Choroid plexus epithelial cell (primary cell): ENCODE measurements around the gene CDH2.
A peak's percentile ranks its signal among the peaks of the same experiment; 100 is the strongest.

Experiments used
- DNase-seq: peaks from one replicate; pipeline ENCODE4 v3.0.0-alpha.2; 2010; ENCODE audit warnings: low read depth
- H3K4me3 ChIP-seq: 2 replicates; pipeline ENCODE4 v1.5.1; 2011; ENCODE audit warnings: low read depth, mild to moderate bottlenecking, control low read depth, low read length, moderate library complexity
- TF ChIP-seq, protein P1 (sequence below): conservative IDR thresholded peaks from 2 replicates; pipeline ENCODE4 v1.5.1; 2011; ENCODE audit warnings: low read depth, mild to moderate bottlenecking, control low read depth, inconsistent platforms, low read length, moderate library complexity

The CDH2 gene

DNA sequence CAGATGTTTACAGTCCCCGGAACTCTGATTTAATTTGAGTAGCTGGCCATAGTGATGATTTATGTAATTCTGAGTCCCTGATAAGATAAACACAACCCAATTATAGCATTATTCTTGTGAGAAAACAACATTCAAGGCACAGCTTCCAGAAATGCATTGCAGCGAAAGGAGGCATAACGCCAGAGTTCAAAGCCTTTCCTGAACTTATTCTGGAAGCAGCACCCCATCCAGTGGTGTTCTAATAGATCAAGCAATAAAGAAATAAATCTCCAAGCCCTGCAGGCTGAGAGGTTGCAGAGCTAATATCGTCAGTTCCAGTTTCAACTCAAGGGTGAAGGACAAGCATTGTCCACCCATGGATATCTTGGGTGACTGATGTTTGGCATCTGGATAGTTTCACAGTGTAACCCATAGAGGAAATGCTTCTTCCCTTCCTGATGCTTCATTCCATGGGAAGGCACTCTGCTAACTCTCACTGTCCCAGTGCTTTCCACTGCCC is 18.8 kb downstream of the CDH2 start:
- TF ChIP-seq, protein P1, sequence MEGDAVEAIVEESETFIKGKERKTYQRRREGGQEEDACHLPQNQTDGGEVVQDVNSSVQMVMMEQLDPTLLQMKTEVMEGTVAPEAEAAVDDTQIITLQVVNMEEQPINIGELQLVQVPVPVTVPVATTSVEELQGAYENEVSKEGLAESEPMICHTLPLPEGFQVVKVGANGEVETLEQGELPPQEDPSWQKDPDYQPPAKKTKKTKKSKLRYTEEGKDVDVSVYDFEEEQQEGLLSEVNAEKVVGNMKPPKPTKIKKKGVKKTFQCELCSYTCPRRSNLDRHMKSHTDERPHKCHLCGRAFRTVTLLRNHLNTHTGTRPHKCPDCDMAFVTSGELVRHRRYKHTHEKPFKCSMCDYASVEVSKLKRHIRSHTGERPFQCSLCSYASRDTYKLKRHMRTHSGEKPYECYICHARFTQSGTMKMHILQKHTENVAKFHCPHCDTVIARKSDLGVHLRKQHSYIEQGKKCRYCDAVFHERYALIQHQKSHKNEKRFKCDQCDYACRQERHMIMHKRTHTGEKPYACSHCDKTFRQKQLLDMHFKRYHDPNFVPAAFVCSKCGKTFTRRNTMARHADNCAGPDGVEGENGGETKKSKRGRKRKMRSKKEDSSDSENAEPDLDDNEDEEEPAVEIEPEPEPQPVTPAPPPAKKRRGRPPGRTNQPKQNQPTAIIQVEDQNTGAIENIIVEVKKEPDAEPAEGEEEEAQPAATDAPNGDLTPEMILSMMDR, result peak; percentile 36
- peak overlapping the region; percentile 27 for H3K4me3 ChIP-seq

DNA sequence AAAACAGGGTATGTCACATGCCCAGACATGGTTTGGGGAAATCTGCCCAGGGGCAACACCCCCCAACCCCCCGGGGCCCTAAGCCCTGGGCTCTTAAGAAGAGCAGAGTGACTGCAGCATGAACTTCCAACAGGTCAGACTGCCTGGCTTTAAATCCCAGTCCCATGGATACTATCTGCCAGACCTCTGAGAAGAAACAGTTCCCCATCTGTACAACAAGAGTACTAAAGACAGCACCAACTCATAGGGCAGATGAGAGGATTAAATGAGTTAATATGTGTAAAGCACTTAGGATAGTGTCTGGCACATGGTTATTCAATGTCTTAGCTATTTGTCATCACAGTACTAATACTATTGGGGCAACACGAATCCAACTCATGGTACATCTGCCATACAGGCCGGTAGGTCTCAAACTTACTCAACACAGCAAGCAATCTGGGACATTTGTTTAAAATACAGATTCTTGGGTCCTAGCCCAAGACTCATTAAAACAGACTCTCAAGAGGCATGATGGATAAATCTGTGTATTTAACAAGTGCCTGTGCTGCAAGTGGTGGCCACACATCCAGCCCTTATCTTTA is 23.4 kb downstream of the CDH2 start:
- no peak for DNase-seq
- TF ChIP-seq, protein P1, result no peak

More for the DNA sequence above, 18.8 kb downstream of the CDH2 start:
- DNase-seq, result peak; percentile 61

DNA sequence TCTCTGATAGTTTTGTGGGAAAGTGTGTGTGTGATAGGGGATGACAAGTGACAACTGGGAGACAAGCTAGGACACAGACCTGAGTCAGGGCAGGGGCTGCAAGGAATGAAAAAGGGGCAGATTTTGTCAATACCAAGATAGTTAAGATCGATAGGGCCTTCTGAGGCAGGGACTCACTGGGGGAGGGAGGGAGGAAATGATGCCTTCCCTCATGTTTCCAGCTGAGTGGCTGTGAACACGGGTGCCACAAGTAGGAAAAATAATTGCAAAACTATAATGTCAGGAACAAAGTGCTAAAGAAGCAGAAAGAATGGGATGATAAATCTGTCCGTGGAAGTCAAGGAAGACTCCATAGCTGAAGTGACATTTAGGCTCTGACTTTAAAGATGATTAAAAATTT is 24.2 kb downstream of the CDH2 start:
- TF ChIP-seq, protein P1, result no peak
- no peak overlapping the region for H3K4me3 ChIP-seq
- no peak for DNase-seq

More for the DNA sequence above, 23.4 kb downstream of the CDH2 start:
- no peak overlapping the region for H3K4me3 ChIP-seq

DNA sequence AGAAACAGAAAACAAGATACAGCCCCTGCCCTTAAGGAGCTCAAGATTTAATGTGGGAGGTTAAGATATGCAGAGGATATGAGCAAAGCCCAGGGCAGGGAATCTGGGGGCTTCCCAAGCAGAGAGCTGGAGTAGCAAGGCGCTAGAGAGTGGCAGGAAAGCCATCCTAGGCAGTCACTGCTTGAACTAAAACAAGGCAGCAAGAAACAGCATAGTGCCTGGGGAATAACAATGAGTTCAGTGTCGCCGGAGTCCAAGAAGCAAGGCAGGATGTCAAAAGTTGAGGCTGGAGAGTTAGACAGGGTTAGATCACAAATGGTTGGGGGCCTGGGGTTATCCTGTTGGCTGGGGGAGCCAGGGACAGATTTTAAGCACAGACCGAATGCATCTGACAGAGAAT is 24.6 kb downstream of the CDH2 start:
- no peak for DNase-seq
- TF ChIP-seq, protein P1, result no peak
- no peak overlapping the region for H3K4me3 ChIP-seq

DNA sequence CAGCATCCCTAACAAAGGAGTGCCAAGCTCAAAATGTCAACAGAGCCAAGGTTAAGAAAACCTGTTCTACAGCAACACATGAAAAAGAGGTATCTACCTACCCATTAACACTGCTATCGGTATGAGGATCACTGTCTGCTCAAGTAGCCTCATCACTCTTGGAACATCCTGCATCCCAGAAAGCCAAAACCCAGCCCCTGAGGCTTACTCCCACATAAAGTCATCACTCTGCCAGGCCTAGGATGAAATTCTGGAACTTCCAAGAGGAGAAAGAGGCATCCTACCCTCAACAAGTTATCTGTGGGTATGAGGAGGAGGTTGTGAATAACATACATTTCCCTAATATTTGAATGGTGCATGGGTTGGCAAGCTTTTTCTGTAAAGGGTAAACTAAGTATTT is 25.5 kb downstream of the CDH2 start:
- DNase-seq, result no peak
- H3K4me3 ChIP-seq, result no peak overlapping the region
- TF ChIP-seq, protein P1, result no peak

DNA sequence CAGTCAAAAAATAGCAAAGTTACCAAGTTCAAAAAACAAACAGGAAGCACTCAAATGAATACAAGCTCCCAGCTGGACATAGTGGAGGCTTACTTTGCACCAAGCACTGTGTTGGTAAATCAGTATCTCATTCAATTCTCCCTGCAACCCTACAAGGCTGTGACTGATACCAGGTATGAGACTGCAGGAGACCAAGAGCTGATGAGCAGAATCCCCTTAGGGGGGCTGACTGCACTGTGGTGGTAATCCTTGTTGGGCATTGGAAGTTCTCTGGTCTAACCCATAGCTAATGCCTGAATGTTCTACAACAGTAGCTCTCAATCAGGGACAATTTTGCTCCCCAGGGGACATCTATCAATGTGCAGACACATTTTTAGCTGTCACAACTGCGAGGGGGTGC is 26.0 kb downstream of the CDH2 start:
- H3K4me3 ChIP-seq, result no peak overlapping the region
- no peak for DNase-seq
- TF ChIP-seq, protein P1, result no peak

DNA sequence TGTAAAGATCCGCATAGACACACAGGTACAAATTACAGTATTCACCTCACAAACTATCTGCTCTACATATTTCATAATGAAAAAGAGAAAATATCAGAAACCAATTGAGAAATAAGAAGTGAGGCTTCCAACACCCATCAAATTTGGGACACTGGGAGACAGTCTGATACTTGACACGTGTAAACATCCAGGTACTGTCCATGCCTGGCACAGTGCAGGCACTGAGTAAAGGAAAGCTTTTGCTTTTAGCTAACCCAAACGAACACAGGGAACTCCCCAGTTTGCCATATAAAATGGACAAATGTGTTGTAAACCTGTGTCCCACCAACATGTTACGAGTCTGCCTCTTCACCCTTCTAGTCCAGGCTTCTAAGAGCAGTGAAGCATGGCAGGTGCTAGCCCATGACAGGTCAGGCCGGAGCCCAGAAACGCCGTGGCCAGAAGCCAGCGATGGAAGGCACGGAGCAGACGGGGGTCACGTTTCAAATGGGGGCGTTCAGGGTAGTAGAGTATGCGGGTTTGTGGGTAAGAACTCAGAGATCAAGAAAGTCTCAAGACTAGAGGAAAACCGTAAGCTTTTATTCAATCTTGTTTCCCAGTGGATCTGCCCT is 27.0 kb downstream of the CDH2 start:
- no peak for DNase-seq
- TF ChIP-seq, protein P1, result no peak
- no peak overlapping the region for H3K4me3 ChIP-seq
